ENCODE measurements around the gene TBC1D4.

Gene TBC1D4

DNA sequence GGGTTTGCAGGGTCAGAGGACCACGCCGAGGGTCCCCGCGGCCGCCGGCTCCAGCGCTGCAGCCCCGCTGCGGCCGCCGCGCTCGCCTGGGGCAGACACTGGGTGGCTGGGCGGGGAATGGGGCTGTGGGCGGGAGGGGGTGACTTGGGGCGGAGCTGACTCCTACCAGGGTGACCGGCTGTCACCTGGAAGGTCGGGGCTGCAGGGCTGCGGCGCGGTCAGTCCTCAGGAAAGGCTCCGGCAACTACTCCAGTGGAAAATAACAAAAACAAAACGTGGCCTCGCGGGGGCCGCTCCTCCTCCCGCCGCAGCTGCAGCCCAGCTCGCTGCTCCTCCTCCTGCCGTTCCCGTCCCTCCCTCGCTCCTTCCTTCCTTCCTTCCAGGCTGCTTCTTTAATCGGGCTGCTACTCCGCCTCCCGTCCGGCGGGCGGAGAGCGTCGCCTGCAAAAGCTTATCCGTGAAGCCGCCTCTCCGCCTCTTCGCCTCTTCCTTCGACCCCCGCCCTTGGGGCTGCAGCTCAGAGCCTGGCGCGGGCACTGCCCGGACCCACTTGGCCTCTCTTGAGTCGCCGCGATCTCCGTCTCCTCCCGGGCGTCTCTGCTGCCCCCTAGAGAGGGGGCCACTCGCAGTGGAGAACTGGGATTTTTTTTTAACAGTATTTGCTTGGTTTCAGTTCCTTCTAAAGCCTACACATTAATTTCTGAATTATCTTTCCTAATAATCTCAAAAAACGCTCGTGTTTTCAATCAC, at the start of gene TBC1D4:
TBC1D4 (minus strand) TSS at position 100 of the 750 bp plus-strand sequence. CDS start 402 bp downstream, outside the sequence.
- peak; percentile 84 for DNase-seq

DNA sequence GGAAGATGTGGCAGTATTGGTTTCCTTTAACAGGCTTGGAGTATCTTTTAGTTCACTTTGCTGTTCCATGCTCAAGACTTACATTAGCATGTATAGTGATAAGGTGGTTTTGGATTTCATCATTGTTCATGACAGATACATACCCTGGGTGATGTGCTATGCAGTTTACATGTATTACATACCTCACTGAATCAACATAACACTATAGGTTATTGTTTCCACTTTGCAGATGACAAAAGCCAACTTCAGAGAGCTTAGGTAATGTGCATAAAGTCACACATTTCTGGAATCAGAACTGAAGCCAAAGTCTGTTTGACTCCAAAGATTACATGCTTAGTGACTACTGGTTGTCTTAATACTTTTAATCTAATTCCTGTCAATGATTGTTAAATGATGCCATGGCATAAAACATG, 48.6 kb upstream of the TBC1D4 start:
- no peak for DNase-seq

DNA sequence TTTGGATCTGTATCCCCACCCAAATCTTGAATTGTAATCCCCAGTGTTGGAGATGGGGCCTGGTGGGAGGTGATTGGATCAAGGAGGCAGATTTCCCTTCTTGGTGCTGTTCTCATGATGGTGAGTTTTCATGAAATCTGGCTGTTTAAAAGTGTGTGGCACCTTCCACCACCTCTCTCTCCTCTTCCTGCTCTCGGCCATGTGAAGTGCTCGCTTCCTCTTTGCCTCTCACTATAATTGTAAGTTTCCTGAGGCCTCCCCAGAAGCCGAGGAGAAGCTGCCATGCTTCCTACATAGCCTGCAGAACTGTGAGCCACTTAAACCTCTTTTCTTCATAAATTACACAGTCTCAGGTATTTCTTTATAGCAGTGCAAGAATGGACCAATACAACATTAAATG, 40.0 kb upstream of the TBC1D4 start:
- no peak for DNase-seq

DNA sequence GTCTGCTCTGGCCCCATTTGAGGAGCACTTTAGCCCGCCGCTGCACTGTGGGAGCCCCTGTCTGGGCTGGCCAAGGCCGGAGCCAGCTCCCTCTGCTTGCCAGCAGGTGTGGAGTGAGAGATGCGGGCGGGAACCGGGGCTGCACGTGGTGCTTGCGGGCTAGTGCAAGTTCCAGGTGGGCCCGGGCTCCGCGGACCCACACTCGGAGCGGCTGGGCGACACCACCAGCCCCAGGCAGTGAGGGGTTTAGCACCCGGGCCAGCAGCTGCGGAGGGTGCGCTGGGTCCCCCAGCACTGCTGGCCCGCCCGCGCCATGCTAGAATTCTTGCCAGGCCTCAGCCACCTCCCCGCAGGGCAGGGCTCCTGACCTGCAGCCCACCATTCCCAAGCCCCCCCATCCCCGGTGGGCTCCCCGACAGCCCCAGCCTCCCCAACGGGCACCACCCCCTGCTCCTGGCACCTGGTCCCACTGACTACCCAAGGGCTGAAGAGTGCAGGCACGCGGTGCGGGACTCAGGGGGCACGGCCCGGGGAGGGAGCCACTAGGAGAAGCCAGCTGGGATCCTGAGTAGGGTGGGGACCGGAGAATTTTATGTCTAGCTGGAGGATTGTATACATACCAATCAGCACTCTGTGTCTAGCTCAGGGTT, 36.6 kb upstream of the TBC1D4 start:
- no peak for DNase-seq

DNA sequence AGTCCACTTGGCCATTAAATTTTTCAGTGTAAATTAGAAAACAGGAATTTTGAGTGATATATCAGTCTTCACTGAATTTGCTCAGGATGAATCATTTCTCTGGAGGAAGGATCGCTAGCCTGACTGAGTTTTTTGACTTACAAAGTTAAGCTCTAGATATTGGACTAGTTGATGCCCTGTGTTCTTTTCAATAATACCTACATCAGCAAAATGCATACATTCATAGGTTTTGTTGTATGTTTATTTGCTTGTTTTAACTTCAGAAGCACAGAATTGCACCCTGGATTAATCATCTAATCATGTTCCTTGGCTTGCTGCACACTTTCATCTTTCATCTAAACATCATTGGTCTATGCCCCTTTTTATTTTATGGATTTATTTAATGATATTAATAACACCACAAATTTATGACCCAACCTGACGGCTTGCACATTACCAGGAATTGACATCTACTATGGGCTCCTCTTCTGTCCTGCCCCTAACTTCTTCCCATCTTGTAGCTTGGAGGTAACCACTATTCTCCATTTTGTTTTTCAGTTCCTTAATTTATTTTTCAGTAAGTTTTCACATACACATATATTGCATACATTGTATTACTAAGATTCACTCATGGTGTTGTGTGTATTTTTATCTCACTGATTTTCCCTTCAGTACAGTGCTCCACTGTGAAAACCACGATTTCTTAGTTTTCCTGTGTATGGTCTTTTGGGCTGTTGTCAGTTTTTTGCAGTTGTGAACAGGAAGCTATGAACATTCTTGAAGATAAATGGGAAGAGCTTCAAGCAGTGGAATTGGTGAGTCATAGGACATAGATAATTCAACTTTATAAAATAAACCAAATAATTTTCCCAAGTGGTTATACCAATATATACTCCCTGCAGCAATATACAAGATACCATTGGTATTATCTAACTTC, 32.4 kb upstream of the TBC1D4 start:
- DNase-seq = no peak

- DNase-seq = no peak
Observed at GRCh38 chr13:75513271-75513670, 31.3 kb upstream of the TBC1D4 start.

DNA sequence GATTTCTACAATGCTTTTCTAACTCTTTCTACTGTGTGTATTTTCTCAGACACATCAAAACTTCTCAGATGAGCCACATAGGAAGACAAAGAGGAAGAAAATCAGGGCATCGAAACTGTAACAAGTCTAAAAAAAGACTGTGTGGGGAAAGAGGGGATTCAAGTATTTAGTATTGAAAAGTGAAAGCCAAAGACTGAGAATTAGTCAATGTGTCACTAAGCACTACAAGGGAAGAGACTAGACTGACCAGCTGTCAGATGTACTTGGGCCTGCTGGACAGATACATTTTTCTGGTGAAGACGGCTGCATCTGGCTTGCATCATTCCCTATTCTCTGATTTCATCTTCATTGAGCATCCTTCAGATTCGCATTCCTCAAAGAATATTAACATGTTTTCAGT, 30.3 kb upstream of the TBC1D4 start:
- DNase-seq = no peak

DNA sequence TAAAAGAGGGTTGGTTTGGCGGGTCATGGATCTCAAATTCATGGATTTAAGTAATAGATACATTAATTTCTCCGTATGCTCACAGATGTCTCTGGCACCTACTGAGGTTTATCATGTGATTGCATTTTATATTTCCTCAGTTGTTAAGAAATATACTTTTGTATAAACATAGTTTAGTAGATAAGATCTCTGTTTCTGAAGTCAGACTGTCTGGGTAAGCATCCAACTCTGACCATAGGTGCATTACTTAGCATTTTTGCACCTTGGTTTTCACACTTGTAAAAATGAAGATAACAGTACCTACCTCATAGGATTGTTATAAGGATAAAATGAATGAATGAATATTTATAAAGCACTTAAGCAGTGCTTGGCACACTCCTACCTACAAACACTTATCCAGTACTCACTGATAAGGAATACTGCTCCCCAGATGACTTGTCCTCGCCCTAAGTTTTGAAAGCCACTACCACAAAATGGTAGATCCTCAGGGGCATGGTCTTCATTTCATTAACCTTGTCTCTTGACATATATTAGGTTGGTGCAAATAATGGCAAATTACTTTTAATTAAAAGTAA, 29.2 kb upstream of the TBC1D4 start:
- DNase-seq = no peak

GRCh38 chr13:75508002-75508548, 26.1 kb upstream of the TBC1D4 start:
- DNase-seq = no peak

DNA sequence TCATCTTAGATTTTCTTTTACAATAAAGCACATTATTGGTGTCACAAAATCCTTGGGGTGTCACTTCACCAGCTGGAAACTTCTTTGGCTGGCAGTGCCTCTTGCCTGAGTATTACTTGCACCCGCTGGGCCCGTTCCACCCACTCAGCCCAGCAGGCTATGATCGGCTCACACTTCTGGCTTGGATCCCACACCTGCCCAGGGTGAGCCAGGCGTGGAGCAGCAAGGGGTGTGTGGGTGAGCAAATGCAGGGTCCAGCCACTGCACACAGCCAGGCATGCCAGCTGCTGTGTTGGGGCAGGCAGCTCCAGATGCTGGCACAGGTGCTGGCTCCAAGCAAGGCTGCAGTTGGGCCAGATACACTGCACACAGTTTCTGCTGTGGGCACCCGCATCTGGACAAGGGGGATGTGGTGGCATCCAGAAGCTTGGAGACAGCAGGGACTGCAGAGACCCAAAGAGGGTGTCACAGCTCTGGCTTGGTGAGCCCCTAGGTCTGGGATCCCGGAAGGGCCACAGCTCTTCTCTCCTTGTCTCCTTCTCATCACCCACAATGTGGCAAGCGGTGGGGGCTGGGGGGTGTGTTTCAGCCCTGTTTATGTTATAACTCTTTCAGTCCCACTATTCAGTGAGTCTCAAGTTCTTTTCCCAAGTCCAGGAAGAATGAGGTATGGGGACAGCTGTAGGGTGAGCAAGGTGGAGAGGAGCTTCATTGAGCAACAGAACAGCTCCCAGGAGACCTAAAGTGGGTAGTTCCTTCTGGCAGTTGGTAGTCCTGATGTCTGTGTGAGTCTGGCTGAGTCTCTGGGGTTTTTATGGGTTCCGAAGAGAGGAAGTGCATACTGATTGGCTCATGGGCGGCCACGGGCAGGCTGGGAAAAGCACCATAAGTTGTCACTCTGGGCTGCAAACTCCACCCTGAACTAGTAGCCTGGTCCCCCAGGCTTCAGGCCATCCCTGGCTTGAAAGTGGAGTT, 25.3 kb upstream of the TBC1D4 start:
- DNase-seq = peak; percentile 62

DNA sequence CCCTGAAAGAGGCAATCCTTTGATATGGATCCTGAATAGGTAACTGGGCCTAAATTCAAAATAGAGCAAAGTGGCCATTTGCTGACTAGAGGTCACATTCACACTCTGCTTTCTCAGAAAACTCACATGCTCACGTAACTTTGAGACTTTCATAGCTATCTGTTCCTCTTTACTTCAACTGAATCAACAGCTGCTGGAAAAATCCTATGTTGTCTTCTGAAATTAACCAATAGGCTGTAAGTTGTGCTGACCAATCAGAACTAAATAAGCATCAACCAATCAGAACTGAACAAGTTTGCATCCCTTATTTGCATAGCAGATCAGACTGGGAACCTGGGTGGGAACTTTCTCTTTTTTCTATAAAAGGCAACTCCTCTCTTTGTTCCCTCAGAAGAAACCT, 24.0 kb upstream of the TBC1D4 start:
- DNase-seq = no peak

DNA sequence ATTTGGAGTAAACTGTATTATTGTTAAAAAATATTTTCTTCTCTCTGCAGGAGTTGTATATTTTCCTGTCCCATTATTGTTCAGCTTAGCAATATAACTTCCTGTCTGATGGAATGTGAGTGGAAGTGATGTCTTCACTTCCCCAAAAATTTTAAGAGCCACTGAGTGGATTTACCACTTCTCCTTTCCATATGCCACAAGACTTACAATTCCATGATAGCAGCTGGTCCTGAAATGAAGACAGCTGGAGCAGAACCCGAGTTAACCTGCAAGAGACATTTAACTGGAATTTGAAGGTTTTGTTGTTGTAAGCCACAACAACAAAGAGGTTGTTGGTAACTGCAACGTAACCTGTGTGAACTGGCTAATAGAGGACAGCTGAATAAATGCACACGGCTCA, 23.4 kb upstream of the TBC1D4 start:
- no peak for DNase-seq

DNA sequence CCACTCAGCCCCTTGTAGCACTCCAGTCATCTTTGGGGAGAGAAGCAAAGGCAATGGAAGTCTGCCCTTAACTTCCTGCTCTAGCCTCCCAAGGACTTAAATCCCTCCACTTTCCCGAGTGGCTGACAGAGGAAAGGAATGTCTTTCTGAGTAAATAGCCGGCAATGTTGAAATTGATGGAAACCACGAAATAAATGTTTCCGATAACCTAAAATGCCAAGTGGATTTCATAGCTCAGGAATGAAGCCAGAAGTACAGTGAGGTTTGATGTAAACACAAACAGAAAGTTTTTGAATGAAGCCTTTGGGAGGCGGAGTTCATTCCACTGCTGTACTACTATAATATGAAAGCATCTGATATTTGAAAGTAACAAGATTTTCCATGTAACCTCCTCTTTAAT, 14.0 kb upstream of the TBC1D4 start:
- DNase-seq = no peak

DNA sequence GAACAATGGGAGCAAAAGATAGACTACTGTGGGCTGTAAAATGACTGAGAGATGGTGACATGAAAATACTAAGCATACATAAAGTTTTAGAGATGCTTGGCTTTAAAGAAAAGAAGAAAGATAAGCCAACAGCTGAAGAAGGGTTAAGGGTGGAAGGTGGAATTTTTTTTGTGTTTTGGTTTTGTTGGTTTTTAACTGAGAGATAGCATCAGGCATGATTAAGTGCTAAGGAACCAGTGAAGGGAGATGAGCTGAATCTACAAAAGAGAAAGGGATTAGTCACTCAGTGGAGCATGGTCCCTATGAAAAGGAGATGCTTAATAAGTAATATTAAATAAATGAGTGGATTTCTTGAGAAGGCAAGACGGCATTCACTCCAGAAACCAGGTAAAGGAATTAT, 12.5 kb upstream of the TBC1D4 start:
- DNase-seq = no peak

- no peak for DNase-seq
Observed at GRCh38 chr13:75493156-75493555, 11.2 kb upstream of the TBC1D4 start.

- no peak for DNase-seq
Observed at GRCh38 chr13:75492389-75492788, 10.4 kb upstream of the TBC1D4 start.

DNA sequence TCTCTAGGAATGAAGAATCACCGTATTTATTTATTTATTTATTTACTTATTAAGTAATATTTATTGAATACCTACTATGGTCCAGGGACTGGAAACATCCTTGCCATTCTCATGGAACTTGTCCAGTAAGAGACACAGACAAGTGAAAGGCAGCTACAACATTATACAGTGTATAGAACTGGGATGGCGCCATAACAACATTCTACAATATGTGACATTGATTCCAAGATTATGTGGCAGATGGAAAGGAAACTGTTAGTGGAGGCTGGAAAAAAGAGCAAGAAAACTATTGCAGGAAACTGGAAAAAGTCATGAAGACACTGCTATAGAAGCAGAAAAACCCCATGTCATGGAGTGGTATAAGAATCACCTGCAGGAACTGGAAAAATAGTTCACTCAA, 9.4 kb upstream of the TBC1D4 start:
- no peak for DNase-seq

- DNase-seq = peak; percentile 7
Observed at GRCh38 chr13:75489502-75490263, 7.7 kb upstream of the TBC1D4 start.

GRCh38 chr13:75486146-75487062, 4.4 kb upstream of the TBC1D4 start:
- DNase-seq = no peak
